GM19463 (cell line): ENCODE data around the gene PIK3C3.
"Not testable (repeated sequence)": the region's sequence is repeated elsewhere in the genome, so short reads cannot be mapped to it uniquely, and the experiment has no call there.

Experiments used
- ATAC-seq: cut with Tn5 transposase; IDR thresholded peaks from one replicate; pipeline ENCODE4 v1.9.1; 2021; ENCODE audit warnings: mild to moderate bottlenecking, moderate library complexity; ENCODE audit not compliant: unreplicated experiment

PIK3C3 gene

DNA sequence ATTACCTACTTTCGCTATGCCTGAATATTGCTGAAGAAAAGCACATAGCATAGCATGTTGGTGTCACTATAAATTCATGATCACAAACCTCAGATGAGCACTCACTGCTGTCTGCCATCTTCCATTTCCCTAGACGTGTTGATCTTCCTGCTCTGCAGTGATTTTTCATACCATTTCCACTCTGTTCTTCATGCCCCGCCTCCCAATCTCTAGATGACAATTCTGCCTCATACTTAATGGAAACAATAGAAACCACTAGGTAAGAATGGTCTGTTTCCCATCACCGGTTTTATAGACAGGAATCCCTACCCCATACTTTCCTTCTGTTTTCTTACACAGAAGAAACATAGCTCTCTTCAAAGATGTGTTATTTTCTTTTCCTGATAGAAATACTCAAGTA is 63.8 kb downstream of the PIK3C3 start:
- no peak for ATAC-seq

DNA sequence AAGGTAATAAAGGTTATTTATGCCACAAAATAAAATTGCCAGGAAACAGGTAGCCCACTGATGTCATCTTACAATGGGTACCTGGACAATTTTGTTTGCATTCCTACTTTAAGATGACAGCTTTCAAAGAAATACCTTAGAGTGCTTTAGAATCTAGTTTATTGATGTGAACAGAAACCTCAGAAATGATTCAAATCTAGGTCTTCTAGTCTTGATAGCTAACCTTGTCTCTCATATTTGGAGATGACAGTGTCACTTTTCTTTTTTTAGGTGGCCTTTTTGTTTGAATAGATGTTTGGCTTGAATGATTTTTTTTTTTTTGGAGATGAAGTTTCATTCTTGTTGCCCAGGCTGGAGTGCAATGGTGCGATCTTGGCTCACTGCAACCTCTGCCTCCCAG is 69.1 kb downstream of the PIK3C3 start:
- peak; percentile 23 for ATAC-seq

DNA sequence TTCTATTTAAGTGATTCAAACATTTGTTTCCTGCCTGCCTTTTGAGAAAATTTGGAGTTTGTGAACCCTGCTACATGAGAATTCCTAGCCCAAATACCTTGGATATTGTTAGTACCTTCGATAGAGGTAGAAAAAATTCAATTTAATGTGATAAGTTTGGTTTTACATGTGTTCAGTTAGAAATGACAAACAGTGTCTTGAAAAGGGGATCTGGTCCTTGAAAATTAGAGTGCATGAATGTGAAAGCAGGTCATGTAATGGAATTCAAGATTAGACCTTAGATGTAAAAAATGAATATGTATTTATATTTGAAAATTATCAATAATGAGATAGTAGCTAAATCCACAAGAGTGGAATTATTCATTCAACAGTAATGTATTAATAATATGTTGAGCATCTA is 70.5 kb downstream of the PIK3C3 start:
- ATAC-seq: peak; percentile 4

DNA sequence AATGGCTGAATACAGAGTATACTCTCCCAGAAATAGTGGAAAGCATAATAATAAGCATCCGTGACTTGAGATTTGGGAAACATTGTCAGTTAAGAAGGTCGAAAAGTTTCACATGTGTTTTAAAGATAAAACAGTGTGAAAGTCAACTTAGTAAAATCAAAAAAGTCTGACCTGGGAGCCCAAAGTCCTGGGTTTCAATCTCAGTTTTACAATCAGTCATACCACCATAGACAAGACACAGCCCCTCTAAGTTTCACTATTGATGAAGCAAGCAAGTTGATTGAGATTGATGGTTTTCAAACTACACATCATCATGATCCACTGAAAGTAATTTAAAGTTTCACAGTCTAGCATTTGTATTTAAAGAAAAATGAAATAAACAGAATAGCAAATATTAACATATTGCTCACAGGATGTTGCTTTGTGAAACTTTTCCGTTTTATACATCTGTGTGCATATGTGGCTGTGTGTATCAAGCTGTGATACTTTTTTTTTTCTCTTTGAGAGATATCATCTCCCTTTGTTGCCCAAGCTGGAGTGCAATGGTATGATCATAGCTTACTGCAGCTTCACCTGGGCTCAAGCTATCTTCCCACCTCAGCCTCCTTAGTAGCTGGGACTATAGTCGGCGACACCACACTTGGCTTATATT is 71.1 kb downstream of the PIK3C3 start:
- ATAC-seq: peak; percentile 87

- no peak for ATAC-seq
These were observed 73.3 kb downstream of the PIK3C3 start for GRCh38 chr18:42028247-42028832.

GRCh38 chr18:42029092-42029491 is 74.1 kb downstream of the PIK3C3 start:
- ATAC-seq: no peak

DNA sequence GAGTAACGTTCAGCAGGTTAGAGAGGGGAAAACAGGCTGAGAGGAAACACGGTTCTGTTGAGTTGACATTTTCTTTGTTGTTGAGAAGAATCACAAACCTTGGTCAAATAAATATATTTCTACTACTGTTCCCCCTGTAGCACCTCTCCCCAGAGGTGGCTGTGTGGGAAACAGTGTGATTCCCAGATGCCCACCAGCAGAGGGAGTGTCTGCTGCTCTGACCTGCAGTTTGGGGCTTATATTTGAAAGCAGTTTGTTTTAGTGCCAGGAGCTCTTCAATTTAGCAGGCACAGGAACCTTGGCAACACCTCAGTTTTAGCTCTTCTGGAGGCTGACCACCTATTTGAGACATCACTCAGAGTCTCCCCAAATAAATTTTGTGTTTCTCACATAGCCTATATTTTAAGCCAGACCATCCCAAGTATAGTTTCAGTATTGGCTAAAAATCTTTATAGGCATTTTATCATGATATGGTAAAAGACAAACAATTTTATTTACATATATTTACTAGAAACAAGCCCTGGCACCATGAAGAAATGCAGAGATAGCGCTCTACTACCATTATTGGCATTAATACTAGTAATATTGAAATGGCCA is 75.7 kb downstream of the PIK3C3 start:
- ATAC-seq: no peak

DNA sequence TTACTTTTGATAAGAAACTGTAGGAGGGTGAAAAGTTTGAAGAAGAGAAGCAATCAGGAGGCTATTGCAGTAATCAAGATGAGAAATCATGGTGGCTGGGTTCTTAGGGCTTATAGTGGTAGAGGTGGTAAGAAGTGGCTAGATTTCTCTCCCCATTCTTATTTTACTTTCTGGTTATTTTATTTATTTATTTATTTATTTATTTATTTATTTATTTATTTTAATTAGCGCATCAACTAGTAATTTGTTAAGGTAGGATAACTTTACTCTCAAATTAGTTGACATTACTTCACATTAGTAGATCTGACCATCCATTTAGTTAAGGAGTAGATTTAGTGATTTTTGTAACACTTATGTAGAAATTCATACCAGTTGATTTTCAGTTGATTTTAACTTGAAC is 77.4 kb downstream of the PIK3C3 start:
- no peak for ATAC-seq

GRCh38 chr18:42033137-42033810 is 78.2 kb downstream of the PIK3C3 start:
- ATAC-seq: no peak

GRCh38 chr18:42038936-42039335 is 83.9 kb downstream of the PIK3C3 start:
- no peak for ATAC-seq

DNA sequence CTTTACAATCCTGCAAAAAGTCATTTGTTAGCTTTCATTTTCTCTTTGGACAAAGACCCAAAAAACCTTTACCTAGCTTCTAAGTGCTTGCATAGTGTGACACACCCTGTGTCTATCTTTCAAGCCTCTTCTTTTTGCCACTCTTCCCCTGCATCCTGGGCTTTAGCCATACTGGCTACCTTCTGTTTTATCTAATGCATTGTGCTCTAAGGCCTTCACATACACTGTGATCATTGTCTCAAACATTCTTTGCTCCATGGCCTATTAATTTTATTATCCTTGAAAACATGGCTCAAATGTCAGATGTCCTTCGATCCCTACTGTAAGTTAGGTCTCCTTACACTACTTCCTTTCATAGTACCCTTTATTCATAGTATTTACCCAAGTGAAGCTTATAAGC is 84.4 kb downstream of the PIK3C3 start:
- no peak for ATAC-seq

GRCh38 chr18:42041793-42042192 is 86.8 kb downstream of the PIK3C3 start:
- ATAC-seq: no peak

GRCh38 chr18:42045346-42045745 is 90.3 kb downstream of the PIK3C3 start:
- no peak for ATAC-seq

- no peak for ATAC-seq
These were observed 92.7 kb downstream of the PIK3C3 start for GRCh38 chr18:42047721-42048120.

DNA sequence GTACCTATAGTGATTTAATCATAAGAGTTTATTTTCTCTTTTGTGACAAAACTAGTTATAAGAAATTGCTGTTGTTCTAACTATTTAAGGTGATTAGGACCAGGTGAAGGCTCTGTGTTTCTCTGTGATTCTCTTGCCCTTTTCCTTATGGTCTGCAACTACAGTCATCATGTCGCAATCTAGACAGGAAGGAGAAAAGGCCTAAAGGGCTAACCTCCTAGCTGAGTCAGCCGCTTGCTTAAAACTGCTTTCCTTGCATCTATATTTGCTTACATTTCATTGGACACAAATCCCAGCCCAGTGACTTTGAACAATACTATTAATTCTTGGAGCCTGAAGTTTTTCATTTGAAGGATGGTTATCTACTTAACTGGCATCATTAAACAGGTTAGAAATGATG is 93.1 kb downstream of the PIK3C3 start:
- ATAC-seq: no peak

GRCh38 chr18:42049536-42049935 is 94.5 kb downstream of the PIK3C3 start:
- ATAC-seq: not testable (repeated sequence)

DNA sequence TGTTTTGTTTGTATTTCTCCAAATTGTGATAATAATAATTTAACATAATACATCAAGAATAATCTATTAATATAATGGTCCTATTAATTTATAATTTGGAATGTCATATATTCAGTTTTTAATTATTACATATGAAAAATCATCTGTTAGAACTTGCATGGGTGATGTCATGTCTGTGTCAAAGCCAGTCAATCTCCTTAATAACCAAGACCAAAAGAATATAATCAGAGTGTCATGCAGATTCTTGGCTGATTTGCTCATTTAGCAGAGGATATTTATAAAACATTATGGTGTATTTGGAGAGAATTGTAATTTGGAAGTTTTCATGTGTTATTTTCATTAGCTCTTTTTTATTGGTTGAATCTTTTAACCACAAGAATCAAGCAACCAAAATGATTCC is 96.4 kb downstream of the PIK3C3 start:
- ATAC-seq: no peak

- no peak for ATAC-seq
These were observed 97.2 kb downstream of the PIK3C3 start for GRCh38 chr18:42052122-42052708.

DNA sequence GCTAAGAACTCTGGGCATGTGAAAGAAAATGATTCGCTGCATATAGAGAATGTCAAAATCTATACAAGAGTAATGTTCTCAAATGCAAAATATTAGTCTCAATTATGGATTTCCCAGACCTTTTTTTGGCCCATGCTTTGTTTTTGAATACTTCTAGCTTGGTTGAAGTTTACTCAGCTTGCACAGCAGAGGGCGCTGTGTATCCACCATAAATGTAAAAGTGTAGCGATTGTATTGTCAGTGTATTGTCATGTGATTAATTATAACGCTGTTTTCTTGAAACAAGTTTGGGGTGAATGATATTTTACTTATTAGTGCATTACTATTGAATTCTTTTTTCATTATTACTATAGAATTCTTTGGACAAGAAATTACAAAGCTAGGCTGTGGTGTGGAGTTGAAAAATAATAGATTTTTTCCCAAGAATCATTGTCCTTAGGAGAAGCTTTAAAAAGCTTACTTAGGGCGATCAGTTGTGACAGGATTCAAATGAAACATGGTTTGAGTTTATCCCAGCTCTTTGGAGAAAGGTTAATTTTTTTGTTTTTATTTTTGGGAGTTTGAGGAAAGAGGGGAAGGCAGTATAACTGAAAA is 98.3 kb downstream of the PIK3C3 start:
- peak; percentile 91 for ATAC-seq

DNA sequence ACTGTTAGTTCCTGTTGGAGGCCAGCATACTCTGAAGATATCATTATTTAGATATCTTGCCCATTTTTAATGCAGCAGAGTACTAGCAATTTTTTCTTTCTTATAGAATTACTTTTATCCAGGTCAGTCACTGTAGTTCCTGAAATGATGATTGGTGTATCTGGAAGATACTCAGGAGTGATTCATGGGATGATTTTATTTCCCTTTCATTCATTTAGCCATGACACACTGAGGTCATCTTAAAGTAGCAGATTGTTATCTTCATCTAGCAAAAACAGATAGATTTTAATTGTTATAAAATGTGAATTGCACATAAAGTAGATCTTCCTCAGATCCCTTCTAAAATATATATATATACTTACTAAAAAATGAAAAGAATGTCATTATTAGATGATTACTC is 109.1 kb downstream of the PIK3C3 start:
- ATAC-seq: no peak

DNA sequence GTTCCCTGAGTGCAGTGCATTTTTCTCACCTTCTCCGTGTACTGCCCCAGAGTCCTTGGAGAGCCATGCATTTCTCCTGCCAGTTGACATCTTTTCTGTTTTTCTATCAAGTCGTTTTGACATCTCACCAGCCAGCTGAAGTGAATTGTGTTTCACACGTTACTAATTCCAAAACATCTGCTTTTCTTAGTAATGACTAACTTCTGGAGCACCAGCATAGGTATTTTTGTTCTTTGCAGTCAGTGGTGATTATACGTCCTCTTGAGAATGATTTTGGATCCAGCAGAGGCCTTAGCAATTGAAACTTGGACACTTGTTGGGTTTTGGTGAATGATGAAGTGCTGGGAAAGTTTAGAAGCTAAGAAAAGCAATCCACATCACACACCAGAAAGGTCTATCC is 112.5 kb downstream of the PIK3C3 start:
- ATAC-seq: no peak
